NCI-H510A treated with DMSO at 0.1 percent for 48 hours (cell line): Measurements from ENCODE around the gene TMEM52.

Source experiments
- DNase-seq: peaks from one replicate; lab custom pipeline; 2025; lab: John Stamatoyannopoulos, UW

The TMEM52 gene

DNA sequence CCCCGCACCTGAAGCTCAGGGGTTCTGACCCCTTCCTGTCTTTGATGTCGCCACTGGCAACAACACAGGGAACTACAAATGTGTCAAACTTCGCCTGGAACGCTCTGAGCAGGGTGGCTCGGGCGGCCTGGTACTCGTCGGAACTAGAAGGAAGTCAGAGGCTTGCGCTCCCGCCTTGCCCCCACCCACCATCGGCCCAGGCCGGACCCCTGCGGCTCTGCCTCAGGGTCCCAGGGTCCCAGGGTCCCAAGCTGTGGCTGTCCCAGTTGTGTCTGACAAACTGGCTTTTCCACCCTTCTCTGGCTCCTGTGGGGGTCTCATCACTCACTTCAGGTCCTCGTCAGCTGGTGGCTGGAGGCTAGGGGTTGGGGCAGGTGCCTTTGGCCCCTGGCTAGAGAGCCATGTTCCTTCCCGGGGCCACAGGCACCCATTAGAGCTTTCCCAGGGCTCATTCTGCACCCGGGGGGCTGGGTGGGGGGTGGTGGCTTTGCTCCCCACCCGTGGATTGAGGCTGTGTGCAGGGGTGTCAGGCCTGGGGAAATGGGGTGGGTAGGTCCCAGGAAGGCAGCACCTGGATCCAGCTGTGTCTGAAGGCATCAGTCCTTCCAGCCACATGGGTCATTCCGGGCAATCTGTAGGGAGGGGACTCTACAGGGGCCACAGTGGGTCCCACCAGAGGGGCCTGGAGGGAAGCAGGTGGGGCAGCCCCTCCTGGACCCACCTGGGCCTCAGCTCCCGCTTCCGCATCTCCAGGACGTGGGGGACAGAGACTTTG lies 8.0 kb upstream of the TMEM52 start:
- DNase-seq, result no peak

DNA sequence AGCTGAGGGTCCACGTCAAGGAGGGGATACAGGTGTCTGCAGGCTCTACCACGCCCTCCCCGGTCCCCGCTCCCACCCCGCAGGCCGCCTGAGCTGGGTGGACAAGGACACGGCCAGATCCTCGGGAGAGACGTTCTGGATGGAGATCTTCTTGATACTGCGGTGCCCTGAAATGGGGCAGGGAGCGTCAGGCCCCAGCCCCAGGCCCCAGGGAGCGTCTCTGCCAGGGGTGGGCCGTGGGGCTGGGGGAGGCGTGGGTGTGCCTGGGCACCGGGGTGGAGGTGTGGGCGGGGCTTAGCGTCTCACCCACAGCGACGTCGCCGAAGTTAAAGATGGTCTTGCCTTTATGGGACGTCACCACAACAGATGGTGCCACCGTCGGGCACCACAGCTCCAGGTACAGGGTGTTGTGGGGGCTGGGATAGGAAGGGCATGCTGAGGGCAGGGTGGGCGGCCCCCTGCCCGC lies 7.3 kb upstream of the TMEM52 start:
- no peak for DNase-seq

GRCh38 chr1:1925437-1926345 lies 6.6 kb upstream of the TMEM52 start:
- no peak for DNase-seq

DNA sequence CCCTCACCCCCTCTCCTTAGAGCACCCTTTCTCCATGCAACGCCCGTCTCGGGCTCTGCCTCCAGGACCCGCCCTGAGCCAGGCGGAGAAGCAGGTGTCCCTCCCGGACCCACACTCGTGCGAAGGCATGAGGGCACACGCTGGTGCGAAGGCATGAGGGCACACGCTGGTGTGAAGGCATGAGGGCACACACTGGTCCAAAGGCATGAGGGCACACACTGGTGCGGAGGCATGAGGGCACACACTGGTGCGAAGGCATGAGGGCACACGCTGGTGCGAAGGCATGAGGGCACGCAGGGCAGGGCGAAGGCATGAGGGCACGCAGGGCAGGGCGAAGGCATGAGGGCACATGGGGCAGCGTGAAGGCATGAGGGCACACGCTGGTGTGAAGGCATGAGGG lies 5.8 kb upstream of the TMEM52 start:
- no peak for DNase-seq

GRCh38 chr1:1924386-1924785 lies 5.3 kb upstream of the TMEM52 start:
- no peak for DNase-seq

- DNase-seq, result no peak
Measured at GRCh38 chr1:1922956-1923833, 4.1 kb upstream of the TMEM52 start.

- DNase-seq, result no peak
Measured at GRCh38 chr1:1922702-1922955, 3.5 kb upstream of the TMEM52 start.

DNA sequence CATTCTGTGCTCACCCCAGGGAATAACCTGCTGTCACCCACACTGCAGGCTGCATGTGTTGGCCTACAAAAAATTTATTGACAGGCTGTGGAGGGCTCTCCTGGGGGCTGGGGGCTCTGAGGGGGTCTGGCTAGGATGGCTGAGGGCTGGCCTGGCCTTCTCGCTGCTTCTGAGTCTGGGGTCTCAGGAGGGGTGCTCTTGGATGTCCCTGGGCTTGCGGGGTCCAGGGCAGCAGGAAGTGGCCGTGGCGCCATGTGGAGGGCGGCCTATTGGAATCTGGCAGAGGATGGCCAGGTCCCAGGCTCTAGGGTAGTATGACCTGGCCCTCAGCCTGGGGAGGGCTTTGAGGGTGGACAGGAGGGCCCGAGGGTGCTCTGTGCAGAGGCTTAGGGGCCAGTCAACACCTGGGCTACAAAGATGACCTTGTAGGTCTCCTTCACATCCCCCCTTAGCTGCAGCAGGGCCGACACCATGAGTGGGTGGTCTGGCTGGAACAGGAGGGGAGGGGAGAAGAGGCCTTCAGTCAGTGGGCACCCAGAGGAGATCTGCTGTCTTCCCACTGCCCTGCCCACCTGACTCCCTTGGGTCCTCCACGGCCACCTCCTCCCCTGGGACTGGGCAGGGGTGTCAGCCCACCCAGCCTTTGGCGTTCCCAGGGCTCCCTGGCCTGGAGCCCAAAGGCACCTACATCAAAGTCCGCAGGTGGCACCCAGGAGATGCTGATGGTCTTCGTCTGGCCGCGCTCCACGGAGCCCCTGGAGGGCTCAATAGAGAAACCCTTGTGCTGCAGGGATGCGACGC lies 3.0 kb upstream of the TMEM52 start:
- no peak for DNase-seq

DNA sequence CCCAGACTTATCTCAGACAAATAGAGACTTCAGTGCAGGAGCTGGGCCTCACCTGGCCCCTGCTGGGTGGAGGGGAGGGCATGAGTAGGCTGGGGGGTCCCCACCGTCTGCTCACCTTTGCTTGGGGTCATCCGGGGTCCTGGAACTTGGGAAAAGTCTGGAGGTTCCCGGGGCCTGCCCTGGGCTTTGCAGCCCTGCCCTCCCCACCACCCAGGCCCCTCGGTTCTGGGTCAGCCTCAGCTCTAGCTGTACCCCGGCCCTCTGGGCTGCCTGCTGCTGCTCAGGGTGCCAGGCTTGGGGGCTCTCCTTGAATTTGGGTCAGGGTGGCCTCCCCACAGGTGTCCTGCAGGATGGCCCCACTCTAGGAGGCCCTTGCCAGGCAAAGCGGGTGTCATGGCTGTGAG lies 2.4 kb upstream of the TMEM52 start:
- DNase-seq, result no peak

GRCh38 chr1:1920608-1921458 lies 1.8 kb upstream of the TMEM52 start:
- no peak for DNase-seq

- DNase-seq, result no peak
Measured at GRCh38 chr1:1920057-1920607, 1.1 kb upstream of the TMEM52 start.

DNA sequence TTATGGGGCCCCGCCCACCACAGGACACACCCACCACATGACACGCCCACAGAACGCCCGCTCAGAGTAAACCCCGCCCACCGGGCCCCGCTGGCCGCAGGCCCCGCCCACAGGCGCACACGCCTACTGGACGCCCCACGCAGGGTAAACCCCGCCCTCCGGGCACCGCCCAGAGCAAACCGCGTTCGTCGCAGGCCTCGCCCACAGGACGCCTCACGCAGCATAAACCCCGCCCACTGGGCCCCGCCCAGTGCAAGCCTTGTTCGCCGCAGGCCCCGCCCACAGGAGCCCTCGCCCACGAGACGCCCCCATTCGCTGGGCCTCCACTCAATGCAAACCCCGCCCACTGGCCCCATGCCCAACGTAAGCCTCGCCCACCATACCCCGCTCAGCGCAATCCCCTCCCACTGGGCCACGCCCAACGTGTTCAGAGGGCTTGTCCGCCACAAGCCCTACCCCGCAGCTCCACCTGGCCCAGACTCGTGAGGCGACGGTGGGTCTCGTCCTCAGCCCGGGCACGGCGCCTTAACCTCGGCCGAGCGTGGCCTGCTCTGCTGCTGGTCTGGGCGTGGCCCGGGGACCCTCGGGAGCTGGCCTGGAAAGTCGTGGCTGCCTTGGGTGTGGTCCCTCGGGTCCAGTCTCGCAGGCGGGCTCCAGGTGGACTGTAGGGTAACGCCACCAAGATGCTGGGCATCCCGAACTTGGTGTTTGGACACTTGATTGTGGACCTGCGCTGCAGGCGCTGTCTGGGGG lies 401 bp upstream of the TMEM52 start:
- DNase-seq, result no peak

DNA sequence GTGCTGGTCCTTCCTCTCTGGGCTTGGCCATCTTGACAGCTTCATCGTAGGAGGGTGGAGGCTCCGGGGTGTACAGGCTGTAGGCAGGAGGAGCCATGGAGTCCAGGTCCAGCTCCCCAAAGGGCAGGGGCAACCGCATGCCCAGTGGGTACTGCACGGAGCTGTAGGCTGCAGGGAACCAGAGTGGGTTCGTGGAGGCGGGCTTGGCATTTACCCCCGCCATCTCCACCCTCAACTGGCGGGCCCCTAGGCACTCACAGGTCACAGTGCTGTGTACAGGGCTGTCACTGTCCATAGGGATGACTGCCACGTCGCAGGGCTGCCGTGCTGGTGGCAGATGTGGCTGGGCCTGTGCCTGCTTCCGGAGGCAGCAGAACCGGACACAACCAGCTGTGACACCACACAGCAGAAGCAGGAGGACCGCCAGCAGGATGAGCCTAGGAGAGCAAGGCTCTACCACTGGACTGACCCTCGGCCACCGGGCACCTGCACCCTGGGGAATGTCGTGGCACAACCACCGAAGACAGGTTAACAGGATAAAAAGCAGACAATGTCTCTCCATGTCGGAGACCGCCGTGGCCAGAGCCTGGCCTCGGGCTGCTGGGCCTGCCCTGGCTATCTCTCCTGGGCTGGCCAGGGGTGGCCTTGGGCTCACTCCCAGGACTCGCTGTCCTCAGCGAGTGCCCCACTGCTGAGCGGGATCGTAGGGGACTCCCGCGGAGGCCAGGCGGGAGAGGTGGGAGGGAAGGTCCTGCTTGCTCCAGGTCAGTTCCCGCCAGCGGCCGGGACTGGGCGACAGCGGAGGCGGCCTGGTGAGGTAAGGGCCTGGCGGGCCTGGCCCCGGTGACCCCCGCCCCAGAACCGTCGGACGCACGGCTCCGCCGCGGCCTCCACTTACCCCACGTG lies 831 bp downstream of the TMEM52 start:
- DNase-seq, result no peak

- no peak for DNase-seq
Measured at GRCh38 chr1:1917304-1917976, 1.6 kb downstream of the TMEM52 start.

- no peak for DNase-seq
Measured at GRCh38 chr1:1916851-1917251, 2.2 kb downstream of the TMEM52 start.

- DNase-seq, result no peak
Measured at GRCh38 chr1:1915911-1916840, 2.9 kb downstream of the TMEM52 start.
